Cardiac fibroblast (primary cell): ENCODE measurements around the gene PPTC7.
A peak's percentile ranks its signal among the peaks of the same experiment; 100 is the strongest.

Experiments
- DNase-seq, 2 donors: peaks; one replicate each; pipeline versions ENCODE4 v3.0.0 to v3.0.0-alpha.2; 2010; ENCODE audit warnings: low read depth in 2 of 2
- H3K4me3 ChIP-seq, 2 donors: replicated peaks in 1 of 2; 1 replicate in 1 of 2; 2 replicates in 1 of 2; pipeline ENCODE4 v1.5.1; 2011; ENCODE audit warnings: low read depth in 2 of 2, low read length in 2 of 2, mild to moderate bottlenecking in 2 of 2, moderate library complexity in 1 of 2
- CTCF ChIP-seq: IDR thresholded peaks from one replicate; pipeline ENCODE4 v1.5.1; 2011; ENCODE audit warnings: low read depth, mild to moderate bottlenecking, low read length, inconsistent platforms

Gene PPTC7

DNA sequence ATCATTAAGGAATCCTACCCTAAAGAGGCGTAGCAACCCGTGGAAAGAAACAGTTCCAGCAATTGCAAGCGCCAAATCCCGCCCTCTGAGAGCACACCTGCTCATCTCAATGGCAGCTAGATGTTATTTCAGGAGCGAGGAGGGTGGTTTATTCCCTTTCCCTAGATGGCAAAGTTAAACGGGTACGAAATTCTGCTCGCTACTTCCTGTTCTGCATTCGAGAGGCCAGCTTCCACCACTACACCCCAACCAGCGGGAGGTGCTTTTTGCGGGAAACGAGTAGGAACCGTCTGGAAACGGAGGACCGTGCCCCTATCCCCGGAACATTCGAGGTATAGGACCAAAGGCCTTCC, 81.7 kb downstream of the PPTC7 start:
- TF ChIP-seq CTCF = no peak
- H3K4me3 ChIP-seq = peak overlapping the region; percentile 96 to 100
- DNase-seq = peak; percentile 38 to 66

DNA sequence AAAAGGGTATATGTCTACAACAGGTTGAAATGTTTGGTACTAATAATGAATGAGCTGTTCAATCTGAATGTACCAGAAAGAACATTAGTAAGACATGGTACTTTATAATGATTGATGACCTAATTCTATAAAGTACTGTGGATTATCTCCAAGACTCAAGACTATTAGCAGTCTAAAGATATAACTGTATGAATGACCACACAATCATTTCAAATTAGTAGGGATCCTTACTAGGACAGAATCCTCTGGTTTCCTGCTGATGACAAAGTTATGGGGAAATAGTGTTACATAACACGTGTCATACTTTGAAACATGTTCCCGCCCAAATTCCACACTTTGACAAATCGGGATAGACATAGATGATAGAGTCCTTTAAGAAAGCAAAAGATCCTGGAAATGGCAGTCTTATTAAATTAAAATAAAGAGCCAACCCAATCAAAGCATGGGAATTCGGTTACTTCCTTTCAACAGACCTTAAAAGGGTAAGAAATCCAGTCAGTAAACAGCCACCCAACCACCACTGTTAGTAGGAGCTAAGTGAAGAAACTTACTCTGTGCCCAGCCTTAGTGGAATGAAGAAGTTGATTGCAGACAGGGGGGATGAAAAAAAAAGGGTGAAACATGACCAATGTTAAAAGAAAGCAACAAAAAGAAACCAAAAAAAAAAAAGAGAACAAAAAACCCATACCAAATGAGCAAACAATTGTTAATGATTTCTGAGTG, 84.0 kb downstream of the PPTC7 start:
- DNase-seq = peak; percentile 31 to 62
- no peak overlapping the region for H3K4me3 ChIP-seq
- TF ChIP-seq CTCF = no peak
